ENCODE data around the gene KIF27.

Gene KIF27

DNA sequence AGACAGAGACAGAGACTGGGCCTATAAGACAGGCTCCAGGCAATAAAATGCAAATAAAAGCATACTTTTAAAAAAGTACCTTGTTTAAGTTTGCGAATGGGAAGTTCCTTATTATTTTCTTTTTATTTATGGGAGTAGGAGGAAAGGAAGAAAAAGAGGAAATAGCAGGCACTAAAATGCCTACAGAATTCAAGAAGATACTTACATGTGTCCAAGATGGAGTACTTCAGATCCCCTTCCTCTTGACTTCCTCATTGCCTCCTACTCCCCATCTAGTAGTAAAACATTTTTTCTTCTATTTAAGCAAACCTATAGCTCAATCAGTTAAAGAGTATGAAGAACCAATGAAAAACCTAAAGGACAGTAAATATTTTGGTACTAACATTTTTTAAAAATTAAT lies 128.5 kb downstream of the KIF27 start:
- Histone ChIP-seq H3K36me3 (ENCODE audit: insufficient read depth, low read length) (peaks cover 3% of the 10 kb centered on the region; the same call in 1 of the 2 replicates), H3K4me3 (ENCODE audit: low read depth in 1 of 2, low read length in 2 of 2) (no peak overlapping the region), H3K4me1 (ENCODE audit: insufficient read depth, low read length) (no peaks in the 10 kb centered on the region), H3K9me3 (ENCODE audit: insufficient read depth, low read length, severe bottlenecking) (no peaks in the 10 kb centered on the region), H3K79me2 (ENCODE audit: insufficient read depth, low read length) (no peaks in the 10 kb centered on the region), H3K27me3 (ENCODE audit: insufficient read depth, low read length, poor library complexity) (no peaks in the 10 kb centered on the region), H3K9ac (ENCODE audit: low read depth, low read length) (no peak overlapping the region), H3K4me2 (ENCODE audit: insufficient read depth, low read length) (no peak overlapping the region), H2AFZ (ENCODE audit: low read depth, low read length) (no peak overlapping the region), H3K27ac (ENCODE audit: low read length) (no peak overlapping the region), H4K20me1 (ENCODE audit: insufficient read depth, low read length) (no peaks in the 10 kb centered on the region)
- TF ChIP-seq CTCF (IDR thresholded peaks at IDR 0.05; ENCODE audit: borderline replicate concordance, extremely low read depth, low read length, poor library complexity, severe bottlenecking) (no peak), EZH2 (IDR thresholded peaks at IDR 0.05; ENCODE audit: borderline replicate concordance, low read depth, low read length, severe bottlenecking) (no peak)
- DNase-seq = no peak
- ATAC-seq (ENCODE audit: insufficient read depth, low read depth) = no peak
